VCaP (cell line): Measurements from ENCODE around the gene GPLD1.
"Not testable (repeated sequence)": the region's sequence is repeated elsewhere in the genome, so short reads cannot be mapped to it uniquely, and the experiment has no call there.

Source experiments
- H3K27ac ChIP-seq: fragments of 450-650 bp; 2 replicates; pipeline ENCODE4 v1.5.1; 2017
- CTCF ChIP-seq: fragments of 450-650 bp; conservative IDR thresholded peaks from 2 replicates; pipeline ENCODE4 v1.5.1; 2017; ENCODE audit warnings: mild to moderate bottlenecking, moderate library complexity

Gene GPLD1

GRCh38 chr6:24385536-24386269, 103.7 kb downstream of the GPLD1 start:
- no peak overlapping the region for H3K27ac ChIP-seq
- no peak for TF ChIP-seq CTCF

GRCh38 chr6:24384369-24385130, 104.8 kb downstream of the GPLD1 start:
- H3K27ac ChIP-seq, result not testable (repeated sequence)

GRCh38 chr6:24382891-24383494, 106.4 kb downstream of the GPLD1 start:
- not testable (repeated sequence) for H3K27ac ChIP-seq

- no peak for TF ChIP-seq CTCF
- no peak overlapping the region for H3K27ac ChIP-seq
These were observed 107.2 kb downstream of the GPLD1 start for GRCh38 chr6:24382220-24382540.

- no peak for TF ChIP-seq CTCF
- no peak overlapping the region for H3K27ac ChIP-seq
These were observed 107.7 kb downstream of the GPLD1 start for GRCh38 chr6:24381476-24382219.

- no peak overlapping the region for H3K27ac ChIP-seq
- no peak for TF ChIP-seq CTCF
These were observed 110.8 kb downstream of the GPLD1 start for GRCh38 chr6:24378473-24379097.
